HepG2 (cell line): ENCODE results near the gene SPSB1.
"Not testable (repeated sequence)": the region's sequence is repeated elsewhere in the genome, so short reads cannot be mapped to it uniquely, and the experiment has no call there.

ENCODE experiments used
- MAFF ChIP-seq: IDR thresholded peaks from 2 replicates; pipeline ENCODE4 v1.6.1; 2011; ENCODE audit warnings: low read depth, low read length, improper control_type of control experiment
- SYNCRIP ChIP-seq: fragments of 200-400 bp; formaldehyde crosslinking; IDR thresholded peaks from 2 replicates; pipeline ENCODE4 v1.6.1; 2018; ENCODE audit warnings: mild to moderate bottlenecking, low read depth, low read length; ENCODE audit not compliant: insufficient read depth
- ZNF350 ChIP-seq: sonication (generic); formaldehyde crosslinking; IDR thresholded peaks from 2 replicates; pipeline ENCODE4 v1.4.0; 2020; ENCODE audit warnings: mild to moderate bottlenecking, low read depth, missing genetic modification reagents, borderline replicate concordance
- TF ChIP-seq, protein P1 (sequence below): sonication (generic); formaldehyde crosslinking; IDR thresholded peaks from 2 replicates; pipeline ENCODE4 v1.4.0; 2020; ENCODE audit warnings: missing genetic modification reagents, borderline replicate concordance

DNA sequence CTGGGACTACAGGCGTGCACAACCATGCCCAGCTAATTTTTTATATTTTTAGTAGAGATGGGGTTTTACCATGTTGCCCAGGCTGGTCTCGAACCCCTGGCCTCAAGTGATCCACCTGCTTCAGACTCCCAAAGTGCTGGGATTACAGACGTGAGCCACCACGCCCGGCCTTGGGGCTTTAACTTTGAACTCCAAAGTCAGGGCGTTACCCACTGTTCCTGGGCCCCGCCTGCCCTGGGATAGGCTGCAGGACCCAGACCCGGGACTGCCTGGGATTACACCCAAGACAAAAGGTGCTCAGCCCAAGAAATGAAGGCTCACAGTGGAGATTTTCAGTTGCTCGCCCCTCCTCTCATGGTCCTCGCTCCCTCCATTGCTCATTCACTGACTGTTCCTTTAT, 92.7 kb downstream of the SPSB1 start:
- TF ChIP-seq ZNF350 (CRISPR knock-in tag); MAFF; SYNCRIP: not testable (repeated sequence)
- TF ChIP-seq, protein P1, sequence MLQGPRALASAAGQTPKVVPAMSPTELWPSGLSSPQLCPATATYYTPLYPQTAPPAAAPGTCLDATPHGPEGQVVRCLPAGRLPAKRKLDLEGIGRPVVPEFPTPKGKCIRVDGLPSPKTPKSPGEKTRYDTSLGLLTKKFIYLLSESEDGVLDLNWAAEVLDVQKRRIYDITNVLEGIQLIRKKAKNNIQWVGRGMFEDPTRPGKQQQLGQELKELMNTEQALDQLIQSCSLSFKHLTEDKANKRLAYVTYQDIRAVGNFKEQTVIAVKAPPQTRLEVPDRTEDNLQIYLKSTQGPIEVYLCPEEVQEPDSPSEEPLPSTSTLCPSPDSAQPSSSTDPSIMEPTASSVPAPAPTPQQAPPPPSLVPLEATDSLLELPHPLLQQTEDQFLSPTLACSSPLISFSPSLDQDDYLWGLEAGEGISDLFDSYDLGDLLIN (CRISPR knock-in tag) = not testable (repeated sequence)
